Measurements from ENCODE around the gene COPS9.

GRCh38 chr2:240143276-240143675, 7.2 kb upstream of the COPS9 start:
- TF ChIP-seq, protein P1, sequence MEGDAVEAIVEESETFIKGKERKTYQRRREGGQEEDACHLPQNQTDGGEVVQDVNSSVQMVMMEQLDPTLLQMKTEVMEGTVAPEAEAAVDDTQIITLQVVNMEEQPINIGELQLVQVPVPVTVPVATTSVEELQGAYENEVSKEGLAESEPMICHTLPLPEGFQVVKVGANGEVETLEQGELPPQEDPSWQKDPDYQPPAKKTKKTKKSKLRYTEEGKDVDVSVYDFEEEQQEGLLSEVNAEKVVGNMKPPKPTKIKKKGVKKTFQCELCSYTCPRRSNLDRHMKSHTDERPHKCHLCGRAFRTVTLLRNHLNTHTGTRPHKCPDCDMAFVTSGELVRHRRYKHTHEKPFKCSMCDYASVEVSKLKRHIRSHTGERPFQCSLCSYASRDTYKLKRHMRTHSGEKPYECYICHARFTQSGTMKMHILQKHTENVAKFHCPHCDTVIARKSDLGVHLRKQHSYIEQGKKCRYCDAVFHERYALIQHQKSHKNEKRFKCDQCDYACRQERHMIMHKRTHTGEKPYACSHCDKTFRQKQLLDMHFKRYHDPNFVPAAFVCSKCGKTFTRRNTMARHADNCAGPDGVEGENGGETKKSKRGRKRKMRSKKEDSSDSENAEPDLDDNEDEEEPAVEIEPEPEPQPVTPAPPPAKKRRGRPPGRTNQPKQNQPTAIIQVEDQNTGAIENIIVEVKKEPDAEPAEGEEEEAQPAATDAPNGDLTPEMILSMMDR (conservative IDR thresholded peaks at IDR 0.05; ENCODE audit: low read depth in 2 of 2), result no peak
- TF ChIP-seq POLR2AphosphoS5 (IDR thresholded peaks at IDR 0.05; ENCODE audit: low read depth), result no peak
- TF ChIP-seq EZH2phosphoT487 (IDR thresholded peaks at IDR 0.05; ENCODE audit: unreplicated experiment), result no peak
- TF ChIP-seq, protein P2, sequence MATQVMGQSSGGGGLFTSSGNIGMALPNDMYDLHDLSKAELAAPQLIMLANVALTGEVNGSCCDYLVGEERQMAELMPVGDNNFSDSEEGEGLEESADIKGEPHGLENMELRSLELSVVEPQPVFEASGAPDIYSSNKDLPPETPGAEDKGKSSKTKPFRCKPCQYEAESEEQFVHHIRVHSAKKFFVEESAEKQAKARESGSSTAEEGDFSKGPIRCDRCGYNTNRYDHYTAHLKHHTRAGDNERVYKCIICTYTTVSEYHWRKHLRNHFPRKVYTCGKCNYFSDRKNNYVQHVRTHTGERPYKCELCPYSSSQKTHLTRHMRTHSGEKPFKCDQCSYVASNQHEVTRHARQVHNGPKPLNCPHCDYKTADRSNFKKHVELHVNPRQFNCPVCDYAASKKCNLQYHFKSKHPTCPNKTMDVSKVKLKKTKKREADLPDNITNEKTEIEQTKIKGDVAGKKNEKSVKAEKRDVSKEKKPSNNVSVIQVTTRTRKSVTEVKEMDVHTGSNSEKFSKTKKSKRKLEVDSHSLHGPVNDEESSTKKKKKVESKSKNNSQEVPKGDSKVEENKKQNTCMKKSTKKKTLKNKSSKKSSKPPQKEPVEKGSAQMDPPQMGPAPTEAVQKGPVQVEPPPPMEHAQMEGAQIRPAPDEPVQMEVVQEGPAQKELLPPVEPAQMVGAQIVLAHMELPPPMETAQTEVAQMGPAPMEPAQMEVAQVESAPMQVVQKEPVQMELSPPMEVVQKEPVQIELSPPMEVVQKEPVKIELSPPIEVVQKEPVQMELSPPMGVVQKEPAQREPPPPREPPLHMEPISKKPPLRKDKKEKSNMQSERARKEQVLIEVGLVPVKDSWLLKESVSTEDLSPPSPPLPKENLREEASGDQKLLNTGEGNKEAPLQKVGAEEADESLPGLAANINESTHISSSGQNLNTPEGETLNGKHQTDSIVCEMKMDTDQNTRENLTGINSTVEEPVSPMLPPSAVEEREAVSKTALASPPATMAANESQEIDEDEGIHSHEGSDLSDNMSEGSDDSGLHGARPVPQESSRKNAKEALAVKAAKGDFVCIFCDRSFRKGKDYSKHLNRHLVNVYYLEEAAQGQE (IDR thresholded peaks at IDR 0.05; ENCODE audit: unreplicated experiment), result no peak
- TF ChIP-seq, protein P3, sequence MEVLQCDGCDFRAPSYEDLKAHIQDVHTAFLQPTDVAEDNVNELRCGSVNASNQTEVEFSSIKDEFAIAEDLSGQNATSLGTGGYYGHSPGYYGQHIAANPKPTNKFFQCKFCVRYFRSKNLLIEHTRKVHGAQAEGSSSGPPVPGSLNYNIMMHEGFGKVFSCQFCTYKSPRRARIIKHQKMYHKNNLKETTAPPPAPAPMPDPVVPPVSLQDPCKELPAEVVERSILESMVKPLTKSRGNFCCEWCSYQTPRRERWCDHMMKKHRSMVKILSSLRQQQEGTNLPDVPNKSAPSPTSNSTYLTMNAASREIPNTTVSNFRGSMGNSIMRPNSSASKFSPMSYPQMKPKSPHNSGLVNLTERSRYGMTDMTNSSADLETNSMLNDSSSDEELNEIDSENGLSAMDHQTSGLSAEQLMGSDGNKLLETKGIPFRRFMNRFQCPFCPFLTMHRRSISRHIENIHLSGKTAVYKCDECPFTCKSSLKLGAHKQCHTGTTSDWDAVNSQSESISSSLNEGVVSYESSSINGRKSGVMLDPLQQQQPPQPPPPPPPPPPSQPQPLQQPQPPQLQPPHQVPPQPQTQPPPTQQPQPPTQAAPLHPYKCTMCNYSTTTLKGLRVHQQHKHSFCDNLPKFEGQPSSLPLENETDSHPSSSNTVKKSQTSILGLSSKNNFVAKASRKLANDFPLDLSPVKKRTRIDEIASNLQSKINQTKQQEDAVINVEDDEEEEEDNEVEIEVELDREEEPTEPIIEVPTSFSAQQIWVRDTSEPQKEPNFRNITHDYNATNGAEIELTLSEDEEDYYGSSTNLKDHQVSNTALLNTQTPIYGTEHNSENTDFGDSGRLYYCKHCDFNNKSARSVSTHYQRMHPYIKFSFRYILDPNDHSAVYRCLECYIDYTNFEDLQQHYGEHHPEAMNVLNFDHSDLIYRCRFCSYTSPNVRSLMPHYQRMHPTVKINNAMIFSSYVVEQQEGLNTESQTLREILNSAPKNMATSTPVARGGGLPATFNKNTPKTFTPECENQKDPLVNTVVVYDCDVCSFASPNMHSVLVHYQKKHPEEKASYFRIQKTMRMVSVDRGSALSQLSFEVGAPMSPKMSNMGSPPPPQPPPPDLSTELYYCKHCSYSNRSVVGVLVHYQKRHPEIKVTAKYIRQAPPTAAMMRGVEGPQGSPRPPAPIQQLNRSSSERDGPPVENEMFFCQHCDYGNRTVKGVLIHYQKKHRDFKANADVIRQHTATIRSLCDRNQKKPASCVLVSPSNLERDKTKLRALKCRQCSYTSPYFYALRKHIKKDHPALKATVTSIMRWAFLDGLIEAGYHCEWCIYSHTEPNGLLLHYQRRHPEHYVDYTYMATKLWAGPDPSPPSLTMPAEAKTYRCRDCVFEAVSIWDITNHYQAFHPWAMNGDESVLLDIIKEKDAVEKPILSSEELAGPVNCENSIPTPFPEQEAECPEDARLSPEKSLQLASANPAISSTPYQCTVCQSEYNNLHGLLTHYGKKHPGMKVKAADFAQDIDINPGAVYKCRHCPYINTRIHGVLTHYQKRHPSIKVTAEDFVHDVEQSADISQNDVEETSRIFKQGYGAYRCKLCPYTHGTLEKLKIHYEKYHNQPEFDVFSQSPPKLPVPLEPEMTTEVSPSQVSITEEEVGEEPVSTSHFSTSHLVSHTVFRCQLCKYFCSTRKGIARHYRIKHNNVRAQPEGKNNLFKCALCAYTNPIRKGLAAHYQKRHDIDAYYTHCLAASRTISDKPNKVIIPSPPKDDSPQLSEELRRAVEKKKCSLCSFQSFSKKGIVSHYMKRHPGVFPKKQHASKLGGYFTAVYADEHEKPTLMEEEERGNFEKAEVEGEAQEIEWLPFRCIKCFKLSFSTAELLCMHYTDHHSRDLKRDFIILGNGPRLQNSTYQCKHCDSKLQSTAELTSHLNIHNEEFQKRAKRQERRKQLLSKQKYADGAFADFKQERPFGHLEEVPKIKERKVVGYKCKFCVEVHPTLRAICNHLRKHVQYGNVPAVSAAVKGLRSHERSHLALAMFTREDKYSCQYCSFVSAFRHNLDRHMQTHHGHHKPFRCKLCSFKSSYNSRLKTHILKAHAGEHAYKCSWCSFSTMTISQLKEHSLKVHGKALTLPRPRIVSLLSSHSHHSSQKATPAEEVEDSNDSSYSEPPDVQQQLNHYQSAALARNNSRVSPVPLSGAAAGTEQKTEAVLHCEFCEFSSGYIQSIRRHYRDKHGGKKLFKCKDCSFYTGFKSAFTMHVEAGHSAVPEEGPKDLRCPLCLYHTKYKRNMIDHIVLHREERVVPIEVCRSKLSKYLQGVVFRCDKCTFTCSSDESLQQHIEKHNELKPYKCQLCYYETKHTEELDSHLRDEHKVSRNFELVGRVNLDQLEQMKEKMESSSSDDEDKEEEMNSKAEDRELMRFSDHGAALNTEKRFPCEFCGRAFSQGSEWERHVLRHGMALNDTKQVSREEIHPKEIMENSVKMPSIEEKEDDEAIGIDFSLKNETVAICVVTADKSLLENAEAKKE (CRISPR knock-in tag; IDR thresholded peaks at IDR 0.05), result no peak
- no peak for TF ChIP-seq EZH2 (IDR thresholded peaks at IDR 0.05; ENCODE audit: low read depth, unreplicated experiment)
- TF ChIP-seq STAT1 (IDR thresholded peaks at IDR 0.05; ENCODE audit: unreplicated experiment), result no peak
- TF ChIP-seq JUNB (IDR thresholded peaks at IDR 0.05; ENCODE audit: unreplicated experiment), result no peak
- TF ChIP-seq CREB1 (CRISPR knock-in tag; IDR thresholded peaks at IDR 0.05; ENCODE audit: low read depth), result no peak

All from GM23338 (cell line).